ENCODE measurements around the gene RAD51B.

- TF ChIP-seq CTCF (IDR thresholded peaks at IDR 0.05) (no peak), POLR2A (IDR thresholded peaks at IDR 0.05) (no peak), EP300 (IDR thresholded peaks at IDR 0.05) (no peak)
These were observed 708.6 kb downstream of the RAD51B start for GRCh38 chr14:68528040-68528687.

Measured in tibial nerve (tissue), 4 donors.